ENCODE results near the gene CCDC57.

The CCDC57 gene

DNA sequence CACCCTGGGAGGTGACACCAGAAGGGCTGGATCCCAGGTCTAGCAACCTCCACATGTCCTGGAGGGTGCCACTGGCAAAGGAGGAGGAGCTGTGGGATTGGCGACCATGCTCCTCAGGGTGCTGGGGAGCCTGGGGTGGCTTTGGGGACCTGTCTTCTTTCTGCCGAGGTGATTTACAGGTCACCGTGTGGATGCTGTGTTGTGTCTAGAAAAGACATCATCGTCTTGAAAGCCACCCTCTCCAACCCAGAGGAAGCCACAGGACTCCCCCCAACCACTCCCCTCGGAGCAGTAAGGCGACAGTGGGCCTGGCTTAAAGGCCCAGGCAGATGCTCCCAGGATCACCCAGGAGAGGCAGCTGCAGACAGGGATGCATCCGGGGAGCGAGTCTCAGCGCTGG is 84.9 kb downstream of the CCDC57 start:
- no peak overlapping the region for H3K9ac ChIP-seq (ENCODE audit: low read length)

GRCh38 chr17:82127315-82127595 is 85.4 kb downstream of the CCDC57 start:
- no peaks in the 10 kb centered on the region for H3K79me2 ChIP-seq (ENCODE audit: insufficient read depth, low read length)
- no peaks in the 10 kb centered on the region for H3K9me3 ChIP-seq (ENCODE audit: insufficient read depth, low read length)
- H3K36me3 ChIP-seq (ENCODE audit: low read length): no peaks in the 10 kb centered on the region
- H3K4me3 ChIP-seq (ENCODE audit: insufficient read depth, low read length, poor library complexity, severe bottlenecking): no peak overlapping the region
- H3K4me2 ChIP-seq (ENCODE audit: low read depth, low read length, poor library complexity, severe bottlenecking): no peak overlapping the region
- H3K9me2 ChIP-seq (replicated peaks; ENCODE audit: insufficient read depth, low read length): no peaks in the 10 kb centered on the region
- no peaks in the 10 kb centered on the region for H3K27me3 ChIP-seq (ENCODE audit: low read length)
- no peak overlapping the region for H3K27ac ChIP-seq (ENCODE audit: low read depth, low read length)
- H2AFZ ChIP-seq (ENCODE audit: low read depth, low read length, severe bottlenecking): no peak overlapping the region
- H3F3A ChIP-seq (ENCODE audit: insufficient read depth): no peaks in the 10 kb centered on the region
- H4K20me1 ChIP-seq (ENCODE audit: low read depth, low read length): no peaks in the 10 kb centered on the region
- no peak for TF ChIP-seq CTCF (IDR thresholded peaks at IDR 0.05; ENCODE audit: insufficient read depth, low read length, poor library complexity, severe bottlenecking)
- TF ChIP-seq EZH2phosphoT487 (conservative IDR thresholded peaks at IDR 0.05; ENCODE audit: low read length): no peak
- no peak overlapping the region for H3K9ac ChIP-seq (ENCODE audit: low read length)

More for the DNA sequence above, 84.9 kb downstream of the CCDC57 start:
- Histone ChIP-seq H3K79me2 (ENCODE audit: insufficient read depth, low read length) (no peaks in the 10 kb centered on the region), H3K4me2 (ENCODE audit: low read depth, low read length, poor library complexity, severe bottlenecking) (no peak overlapping the region), H3K36me3 (ENCODE audit: low read length) (no peaks in the 10 kb centered on the region), H3K4me3 (ENCODE audit: insufficient read depth, low read length, poor library complexity, severe bottlenecking) (no peak overlapping the region), H3K27ac (ENCODE audit: low read depth, low read length) (no peak overlapping the region), H3K9me2 (replicated peaks; ENCODE audit: insufficient read depth, low read length) (no peaks in the 10 kb centered on the region), H3K9me3 (ENCODE audit: insufficient read depth, low read length) (no peaks in the 10 kb centered on the region), H3K27me3 (ENCODE audit: low read length) (no peaks in the 10 kb centered on the region), H2AFZ (ENCODE audit: low read depth, low read length, severe bottlenecking) (no peak overlapping the region), H4K20me1 (ENCODE audit: low read depth, low read length) (no peaks in the 10 kb centered on the region), H3F3A (ENCODE audit: insufficient read depth) (no peaks in the 10 kb centered on the region)
- TF ChIP-seq CTCF (IDR thresholded peaks at IDR 0.05; ENCODE audit: insufficient read depth, low read length, poor library complexity, severe bottlenecking) (no peak), EZH2phosphoT487 (conservative IDR thresholded peaks at IDR 0.05; ENCODE audit: low read length) (no peak)

DNA sequence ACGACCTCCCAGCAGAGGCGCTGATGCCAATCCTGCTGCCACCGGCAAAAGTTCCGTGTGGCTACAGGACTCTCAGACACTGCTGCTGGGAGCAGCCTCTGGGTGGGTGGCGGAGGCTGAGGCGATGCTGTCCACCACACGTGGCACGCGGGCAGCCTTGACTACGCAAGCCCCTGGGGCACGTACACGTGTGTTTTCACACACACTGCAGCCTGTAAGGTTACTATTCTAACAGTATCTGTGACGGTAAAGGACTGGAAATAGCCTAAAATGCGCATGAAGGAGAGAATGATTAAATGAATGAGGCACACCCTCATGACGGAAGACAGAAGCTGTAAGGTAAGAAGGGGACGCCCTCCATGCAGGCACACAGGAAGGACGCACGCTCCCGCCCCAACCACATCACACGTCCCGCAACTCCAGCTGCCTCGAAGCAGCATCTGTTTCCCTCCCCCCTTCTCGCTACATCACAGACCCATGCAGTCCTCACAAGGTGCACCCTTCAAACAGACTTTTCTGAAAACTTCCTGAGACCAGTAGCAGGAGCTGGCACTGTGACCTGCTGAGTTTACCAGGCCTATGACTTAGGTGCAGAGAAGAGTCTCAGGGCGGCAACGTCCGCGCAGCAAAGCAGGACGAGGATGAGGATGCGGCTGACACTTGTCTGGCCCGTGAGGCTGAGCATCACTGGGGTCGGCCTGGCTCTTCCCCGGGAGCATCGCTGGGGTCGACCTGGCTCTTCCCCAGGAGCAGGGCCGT is 85.9 kb downstream of the CCDC57 start:
- Histone ChIP-seq H3K27ac (ENCODE audit: low read depth, low read length) (no peak overlapping the region), H3K4me2 (ENCODE audit: low read depth, low read length, poor library complexity, severe bottlenecking) (no peak overlapping the region), H3K9ac (ENCODE audit: low read length) (no peak overlapping the region), H2AFZ (ENCODE audit: low read depth, low read length, severe bottlenecking) (no peak overlapping the region), H4K20me1 (ENCODE audit: low read depth, low read length) (no peaks in the 10 kb centered on the region), H3K27me3 (ENCODE audit: low read length) (no peaks in the 10 kb centered on the region), H3K9me3 (ENCODE audit: insufficient read depth, low read length) (no peaks in the 10 kb centered on the region), H3F3A (ENCODE audit: insufficient read depth) (no peaks in the 10 kb centered on the region), H3K36me3 (ENCODE audit: low read length) (no peaks in the 10 kb centered on the region), H3K4me3 (ENCODE audit: insufficient read depth, low read length, poor library complexity, severe bottlenecking) (no peak overlapping the region), H3K79me2 (ENCODE audit: insufficient read depth, low read length) (no peaks in the 10 kb centered on the region), H3K9me2 (replicated peaks; ENCODE audit: insufficient read depth, low read length) (no peaks in the 10 kb centered on the region)
- TF ChIP-seq EZH2phosphoT487 (conservative IDR thresholded peaks at IDR 0.05; ENCODE audit: low read length) (no peak), CTCF (IDR thresholded peaks at IDR 0.05; ENCODE audit: insufficient read depth, low read length, poor library complexity, severe bottlenecking) (no peak)

Measured in SU-DHL-6 (cell line).